GM19240 (cell line): ENCODE data around the gene PPFIA1.

Experiments
- DNase-seq: peaks from one replicate; pipeline ENCODE4 v3.0.0; 2011; ENCODE audit warnings: low spot score; ENCODE audit not compliant: insufficient read length

PPFIA1 gene

DNA sequence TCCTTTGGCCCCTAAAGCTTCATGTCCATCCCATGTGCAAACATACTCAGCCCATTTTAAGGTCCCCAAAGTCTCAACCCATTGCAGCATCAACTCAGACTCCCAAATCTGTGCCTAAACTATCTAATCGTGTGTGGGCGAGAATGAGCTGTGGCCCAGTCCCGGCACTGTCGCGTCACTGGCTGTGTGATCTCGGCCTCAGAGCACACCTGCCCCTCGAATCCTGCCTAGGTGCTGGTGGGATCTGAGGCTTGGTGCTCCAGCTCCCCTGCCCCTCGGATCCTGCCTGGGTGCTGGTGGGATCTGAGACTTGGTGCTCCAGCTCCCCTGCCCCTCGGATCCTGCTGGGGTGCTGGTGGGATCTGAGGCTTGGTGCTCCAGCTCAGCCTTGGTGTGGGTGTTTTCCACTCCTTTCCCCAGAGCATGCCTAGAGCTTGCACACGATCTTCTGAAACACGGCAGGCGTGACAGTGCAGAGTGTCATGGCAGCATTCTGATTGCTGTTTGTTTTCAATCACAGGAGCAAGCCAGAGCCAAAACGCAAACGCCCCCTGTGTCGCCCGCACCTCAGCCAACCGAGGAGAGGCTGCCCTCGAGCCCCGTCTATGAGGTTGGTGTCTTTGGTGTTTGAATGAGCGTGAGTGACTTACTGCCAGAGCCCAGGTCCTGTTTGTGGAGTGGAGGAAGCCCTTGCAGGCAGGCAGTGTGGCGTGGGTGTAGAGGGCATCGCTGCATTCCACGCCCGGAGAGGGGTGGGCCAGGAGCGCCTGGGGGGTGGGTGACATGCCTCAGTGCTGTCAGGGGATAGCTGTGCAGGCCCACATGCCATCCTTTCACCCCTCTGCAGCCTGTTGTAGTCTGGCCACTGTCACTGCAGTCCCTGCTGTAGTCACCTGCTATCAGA lies 160.4 kb downstream of the PPFIA1 start:
- DNase-seq: no peak

DNA sequence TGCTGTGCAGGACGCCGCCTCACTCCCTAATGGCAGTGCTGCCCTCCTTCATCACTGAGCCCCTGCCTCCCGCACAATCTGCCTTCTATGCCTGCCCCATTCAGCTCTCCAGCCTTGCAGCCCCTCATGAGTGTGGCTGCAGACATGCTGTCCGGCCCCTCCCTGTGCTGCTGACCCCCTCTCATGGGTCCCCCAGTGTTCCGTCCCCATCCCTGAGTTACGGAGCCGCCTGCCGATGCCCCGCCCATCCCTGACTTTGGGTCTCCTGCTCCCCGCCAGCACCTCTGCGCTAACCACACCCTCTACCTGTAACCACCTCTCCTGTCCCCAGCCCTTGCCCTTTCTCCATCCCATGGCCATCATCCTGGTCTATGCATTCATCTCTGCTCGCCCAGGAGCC lies 161.1 kb downstream of the PPFIA1 start:
- no peak for DNase-seq

DNA sequence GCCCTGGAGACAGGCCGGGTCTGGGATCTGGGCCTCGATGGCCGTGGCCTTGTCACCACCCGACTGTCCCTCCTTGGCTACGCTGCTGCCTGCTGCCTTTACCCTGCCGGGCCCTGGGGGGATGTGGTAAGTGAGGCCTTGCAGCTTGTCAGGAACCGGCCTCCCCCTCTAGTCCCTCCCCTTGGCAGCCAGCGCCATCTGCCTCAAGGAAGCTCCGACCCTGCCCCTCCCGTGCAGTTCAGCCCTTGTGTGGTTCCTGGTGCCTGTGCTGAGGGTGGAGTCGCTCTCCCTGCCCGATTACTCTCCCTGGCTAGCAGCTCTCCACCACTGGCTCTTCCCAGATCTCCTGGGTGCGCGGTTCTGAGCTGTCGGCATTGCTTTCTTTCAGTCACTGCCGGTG lies 161.6 kb downstream of the PPFIA1 start:
- DNase-seq: no peak

DNA sequence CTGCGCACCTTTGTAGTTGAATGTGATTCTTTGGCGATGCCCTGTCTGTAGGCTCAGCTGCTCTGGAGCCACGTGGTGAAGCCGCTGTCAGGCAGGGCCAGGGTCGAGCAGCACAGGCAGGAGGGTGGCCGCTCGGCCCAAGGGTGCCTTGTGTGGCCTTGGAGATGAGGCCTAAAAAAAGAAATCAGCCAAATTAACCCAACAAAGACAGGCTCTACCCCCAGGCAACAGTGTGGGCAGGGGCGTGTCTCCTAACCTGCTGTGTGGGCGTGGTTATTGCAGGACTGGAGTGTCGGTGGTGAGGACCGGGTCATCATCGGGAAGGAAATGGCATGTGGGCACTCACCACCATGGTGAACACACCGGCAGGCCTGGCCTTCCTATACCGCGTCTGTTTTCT lies 162.1 kb downstream of the PPFIA1 start:
- no peak for DNase-seq

DNA sequence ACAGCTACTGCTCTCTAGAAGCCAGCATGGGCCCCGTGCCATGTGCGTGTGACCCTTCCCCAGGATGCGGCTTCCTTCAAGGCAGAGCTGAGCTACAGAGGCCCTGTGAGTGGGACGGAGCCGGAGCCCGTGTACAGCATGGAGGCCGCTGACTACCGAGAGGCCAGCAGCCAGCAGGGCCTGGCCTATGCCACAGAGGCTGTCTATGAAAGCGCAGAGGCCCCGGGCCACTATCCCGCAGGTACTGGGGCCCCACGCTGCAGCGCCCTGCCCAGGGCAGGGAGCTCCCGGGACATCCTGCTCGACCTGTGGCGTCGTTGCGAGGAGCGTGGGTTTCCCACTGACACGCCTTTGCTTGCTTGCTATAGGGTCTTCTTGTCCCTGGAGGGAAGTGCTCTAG lies 162.5 kb downstream of the PPFIA1 start:
- DNase-seq: no peak

DNA sequence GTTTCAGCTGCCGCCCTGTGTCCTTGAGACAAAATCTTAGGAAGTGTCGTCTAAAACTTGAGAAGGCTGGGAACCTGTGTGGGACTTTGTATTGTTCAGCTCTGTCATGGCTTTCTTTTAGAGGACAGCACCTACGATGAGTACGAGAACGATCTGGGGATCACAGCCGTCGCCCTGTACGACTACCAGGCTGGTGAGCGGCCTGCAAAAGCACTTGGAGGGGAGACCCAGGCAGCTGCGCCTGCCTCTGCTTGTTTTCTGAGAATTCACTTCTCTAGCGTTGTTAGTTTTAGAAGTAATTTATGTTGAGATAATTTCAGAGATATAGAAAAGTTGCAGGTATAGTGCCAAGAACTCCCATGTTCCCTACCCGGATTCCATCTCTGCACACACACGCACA lies 163.0 kb downstream of the PPFIA1 start:
- DNase-seq: no peak
